Fibroblast of skin of abdomen (primary cell): ENCODE measurements around the gene PIGK.
A peak's percentile ranks its signal among the peaks of the same experiment; 100 is the strongest.
"Not testable (repeated sequence)": the region's sequence is repeated elsewhere in the genome, so short reads cannot be mapped to it uniquely, and the experiment has no call there.

ENCODE experiments used
- DNase-seq: peaks from one replicate; pipeline ENCODE4 v3.0.0-alpha.2; 2013

PIGK gene

DNA sequence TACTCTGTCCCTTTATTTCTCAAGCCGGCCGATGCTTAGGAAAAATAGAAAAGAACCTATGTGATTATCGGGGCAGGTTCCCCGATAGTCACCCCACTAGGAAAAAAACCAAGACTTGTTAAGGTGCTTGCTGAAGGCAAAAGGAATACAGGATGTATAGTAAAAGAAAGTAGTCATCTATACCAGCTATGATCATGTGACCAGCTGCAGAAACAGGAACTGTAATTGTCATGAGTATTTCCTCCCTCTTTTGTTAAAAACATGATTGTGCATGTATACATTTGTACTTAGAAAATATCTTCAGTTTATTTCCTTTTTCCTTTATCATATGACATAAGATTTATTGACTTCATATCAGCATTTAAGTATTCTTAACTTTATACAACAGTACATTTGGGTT lies 30.5 kb downstream of the PIGK start:
- DNase-seq: no peak

DNA sequence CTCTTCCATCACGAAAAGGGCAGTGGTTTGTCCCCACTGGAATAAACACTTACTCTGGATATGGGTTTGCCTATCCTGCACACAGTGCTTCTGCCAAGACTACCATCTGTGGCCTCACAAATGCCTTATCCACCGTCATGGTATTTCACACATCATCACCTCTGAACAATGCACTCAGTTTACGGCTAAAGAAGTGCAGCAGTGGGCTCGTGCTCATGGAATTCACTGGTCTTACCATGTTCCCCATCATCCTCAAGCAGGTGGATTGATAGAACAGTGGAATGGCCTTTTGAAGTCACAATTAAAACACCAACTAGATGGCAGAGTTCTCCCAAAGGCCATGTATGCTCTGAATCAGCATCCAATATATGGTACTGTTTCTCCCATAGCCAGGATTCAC lies 32.3 kb downstream of the PIGK start:
- not testable (repeated sequence) for DNase-seq

DNA sequence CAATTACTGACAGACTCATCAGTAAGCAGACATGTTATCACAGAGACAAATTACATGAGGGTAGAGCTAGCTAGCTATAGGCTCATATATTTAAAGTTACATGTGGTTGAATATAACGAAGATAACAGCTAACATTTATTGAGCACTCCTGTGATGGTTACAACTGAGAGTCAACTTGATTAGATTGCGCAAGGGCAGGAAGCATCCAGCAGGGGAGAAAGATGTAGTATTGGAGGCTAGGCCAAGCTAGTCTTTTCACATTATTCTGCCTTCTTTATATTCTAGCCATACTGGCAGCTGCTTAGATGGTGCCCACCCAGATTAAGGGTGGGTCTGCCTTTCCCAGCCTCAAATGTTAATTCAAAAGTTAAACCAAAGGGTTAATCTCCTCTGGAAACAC lies 37.1 kb downstream of the PIGK start:
- no peak for DNase-seq

- DNase-seq: no peak
Measured at GRCh38 chr1:77179632-77180031, 39.6 kb downstream of the PIGK start.

- peak; percentile 7 for DNase-seq
Measured at GRCh38 chr1:77175230-77175844, 43.9 kb downstream of the PIGK start.

DNA sequence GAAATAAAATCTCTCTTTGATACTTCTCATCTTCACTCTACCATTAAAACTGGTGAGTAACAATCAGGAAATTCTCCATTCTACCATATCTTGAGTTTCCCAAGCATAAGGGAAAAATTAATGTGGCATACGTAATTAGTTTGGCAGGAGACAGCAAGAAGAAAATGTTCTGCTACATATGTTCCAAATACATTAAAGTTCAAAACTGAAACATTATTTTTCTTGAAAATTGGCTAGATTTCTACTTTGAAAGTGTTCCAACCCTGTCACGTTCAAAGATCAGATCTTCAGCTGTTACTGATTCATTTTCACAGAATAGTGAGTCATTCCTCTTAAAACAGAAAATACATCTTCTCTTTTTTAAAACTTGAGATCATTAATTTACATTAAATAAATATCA lies 48.5 kb downstream of the PIGK start:
- peak; percentile 91 for DNase-seq

DNA sequence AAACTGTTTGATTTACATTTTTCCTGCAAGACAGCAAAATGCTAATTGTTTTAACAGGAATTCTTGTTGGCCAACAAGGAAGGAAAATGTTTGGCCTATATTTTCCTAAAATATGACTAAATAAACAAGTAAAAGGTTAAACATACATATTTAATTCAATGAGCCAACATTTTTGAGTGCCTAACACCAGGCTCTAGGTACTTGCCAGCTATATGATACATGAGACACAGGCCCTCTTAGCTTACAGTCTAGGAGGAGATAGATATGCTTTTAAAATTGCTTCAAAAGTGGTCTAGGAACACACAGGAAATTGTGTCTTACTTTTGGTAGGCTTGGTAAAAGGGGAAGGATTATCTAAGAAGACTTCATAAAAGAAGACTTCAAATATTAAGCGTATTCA lies 50.9 kb downstream of the PIGK start:
- no peak for DNase-seq

DNA sequence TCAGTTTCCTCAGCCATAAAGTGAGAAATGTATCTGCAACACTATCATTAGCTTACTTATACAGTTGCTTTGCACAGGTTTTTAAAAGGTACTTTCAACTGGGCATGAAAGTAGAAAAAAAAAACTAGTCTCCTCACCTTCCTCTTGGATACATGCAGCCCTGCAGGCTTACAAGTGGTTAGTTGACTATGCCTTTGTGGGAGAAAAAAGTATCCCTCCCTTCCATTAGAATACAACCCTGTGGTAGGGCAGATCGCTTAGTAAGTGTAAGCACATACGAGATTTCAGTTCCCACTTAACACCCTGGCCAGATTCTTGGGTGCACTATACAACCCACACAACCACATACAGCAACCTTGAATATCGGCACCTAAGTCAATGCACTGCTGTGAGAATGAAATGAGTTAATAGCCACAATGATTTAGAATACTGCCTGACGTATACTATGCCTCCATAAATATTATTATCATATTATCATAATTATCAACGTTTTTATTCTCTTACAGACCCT lies 54.7 kb downstream of the PIGK start:
- DNase-seq: no peak

- not testable (repeated sequence) for DNase-seq
Measured at GRCh38 chr1:77159706-77160105, 59.5 kb downstream of the PIGK start.

DNA sequence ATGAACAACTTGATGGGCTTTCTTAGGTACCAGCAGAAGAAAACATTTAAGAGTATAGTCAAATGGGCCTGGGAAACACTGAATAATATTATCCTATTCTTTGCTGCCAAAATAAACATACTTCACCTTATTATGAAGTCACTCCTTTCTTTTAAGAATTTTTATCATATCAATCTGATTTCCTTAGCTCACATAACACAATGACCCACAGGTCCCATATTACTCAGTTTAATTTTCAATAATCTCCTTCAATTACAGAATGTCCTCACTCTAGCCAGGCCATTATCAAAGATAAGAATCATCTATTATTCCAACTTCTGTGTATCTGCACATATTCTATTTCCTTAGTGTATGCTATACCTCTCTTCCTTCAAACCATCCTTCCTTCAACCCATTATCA lies 63.0 kb downstream of the PIGK start:
- no peak for DNase-seq

DNA sequence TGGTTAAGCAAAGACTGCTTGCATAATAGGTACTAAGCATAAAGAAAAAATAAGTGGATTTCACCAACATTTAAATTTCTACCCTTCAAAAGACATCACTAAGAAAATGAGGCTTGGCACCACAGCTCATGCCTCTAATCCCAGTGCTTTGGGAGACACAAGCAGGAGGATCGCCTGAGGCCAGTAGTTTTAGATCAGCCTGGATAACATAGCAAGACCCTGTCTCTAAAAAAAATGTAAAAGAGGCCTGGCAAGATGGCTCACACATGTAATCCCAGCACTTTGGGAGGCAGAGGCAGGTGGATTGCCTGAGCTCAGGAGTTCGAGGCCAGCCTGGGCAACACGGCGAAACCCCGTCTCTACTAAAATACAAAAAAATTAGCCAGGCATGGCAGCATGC lies 73.0 kb downstream of the PIGK start:
- no peak for DNase-seq

DNA sequence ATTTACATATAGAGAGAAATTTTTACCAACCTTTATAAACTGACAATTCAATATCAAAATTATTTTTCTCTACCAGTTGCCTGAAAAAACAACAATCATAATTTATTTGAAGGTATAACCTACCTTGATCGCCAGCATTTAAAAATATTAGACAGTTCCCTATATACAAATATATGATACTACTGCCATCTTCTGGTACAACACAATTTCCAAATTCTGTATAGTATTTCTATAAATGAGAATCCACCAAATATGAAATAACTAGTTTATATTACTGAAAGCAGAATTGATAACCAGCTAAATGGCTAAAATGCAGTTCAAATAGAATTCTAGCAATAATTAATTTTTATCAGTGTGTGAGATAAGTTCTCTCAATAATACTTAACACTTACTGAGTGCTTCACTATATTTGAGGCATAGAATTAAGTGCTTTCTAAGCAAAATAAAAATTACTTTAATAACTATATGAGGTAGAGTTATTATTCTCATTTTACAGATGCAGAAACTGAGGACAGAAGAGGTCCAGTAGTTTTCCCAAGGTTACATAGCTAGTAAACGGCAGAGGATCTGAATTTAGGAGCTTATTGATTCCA lies 75.6 kb downstream of the PIGK start:
- DNase-seq: peak; percentile 3

DNA sequence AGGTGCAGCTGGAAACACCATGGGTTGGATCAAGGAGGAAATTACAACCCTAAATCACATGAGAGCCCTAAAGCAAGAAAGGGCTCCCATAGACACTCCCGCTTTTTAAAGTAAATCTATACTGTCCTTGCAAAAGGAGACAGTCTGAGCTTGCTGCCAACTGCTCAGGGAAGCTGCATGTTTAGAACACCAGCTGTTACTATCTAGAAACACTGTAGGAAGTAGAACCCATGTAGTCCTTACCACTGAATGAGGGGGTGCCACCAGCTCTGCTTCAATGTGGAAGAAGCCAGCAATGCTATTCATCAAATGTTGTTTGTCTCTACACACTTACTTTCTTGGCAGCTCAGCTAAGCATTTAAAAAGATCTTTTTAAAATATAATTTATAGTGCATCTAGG lies 79.8 kb downstream of the PIGK start:
- DNase-seq: no peak

DNA sequence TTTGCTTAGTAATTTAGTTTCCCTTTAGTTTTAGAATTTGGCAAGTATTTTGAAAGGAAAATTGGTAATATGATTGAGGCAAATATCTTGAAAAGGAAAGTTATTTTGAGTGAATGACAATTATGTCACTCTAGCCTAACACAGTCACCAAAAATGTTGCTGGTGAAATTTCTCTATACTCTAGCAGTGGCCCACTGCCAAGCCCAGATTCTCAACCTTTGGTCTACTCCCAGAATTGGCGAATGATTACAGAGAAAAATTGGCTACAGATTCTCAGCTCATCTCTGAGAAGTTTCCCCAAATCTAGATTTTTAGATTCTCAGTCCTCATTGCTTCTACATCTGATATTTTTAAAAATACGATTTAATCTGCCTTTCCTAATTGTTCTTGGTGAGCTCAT lies 84.9 kb downstream of the PIGK start:
- peak; percentile 18 for DNase-seq

DNA sequence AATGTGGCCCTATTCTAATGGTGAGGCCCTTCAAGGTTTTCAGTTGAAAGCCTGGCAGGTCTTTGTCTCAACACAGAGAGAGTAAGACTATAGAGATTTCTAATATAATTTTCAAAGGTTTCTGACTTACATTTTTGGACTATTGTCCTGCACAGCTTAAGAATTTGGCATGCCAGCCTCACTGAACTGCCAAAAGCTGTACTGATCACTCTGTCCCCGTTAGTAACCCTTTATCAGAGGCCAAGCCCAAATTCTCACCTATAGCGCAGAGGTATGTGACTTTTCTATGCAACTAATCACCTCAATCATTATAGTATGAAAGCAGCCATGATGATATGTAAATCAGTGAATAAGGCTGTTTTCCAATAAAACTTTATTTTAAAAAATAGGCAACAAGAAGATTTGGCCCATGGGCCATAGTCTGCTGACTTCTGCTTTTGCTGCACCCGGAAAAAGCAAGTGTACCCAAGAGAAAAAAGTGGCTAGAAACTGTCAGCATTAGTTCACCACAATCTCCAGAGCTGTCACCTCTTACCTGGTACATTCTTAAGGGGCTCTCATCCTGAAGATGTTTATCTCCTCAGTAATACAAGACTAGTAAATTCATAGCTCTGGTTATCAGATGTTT lies 85.4 kb downstream of the PIGK start:
- no peak for DNase-seq

DNA sequence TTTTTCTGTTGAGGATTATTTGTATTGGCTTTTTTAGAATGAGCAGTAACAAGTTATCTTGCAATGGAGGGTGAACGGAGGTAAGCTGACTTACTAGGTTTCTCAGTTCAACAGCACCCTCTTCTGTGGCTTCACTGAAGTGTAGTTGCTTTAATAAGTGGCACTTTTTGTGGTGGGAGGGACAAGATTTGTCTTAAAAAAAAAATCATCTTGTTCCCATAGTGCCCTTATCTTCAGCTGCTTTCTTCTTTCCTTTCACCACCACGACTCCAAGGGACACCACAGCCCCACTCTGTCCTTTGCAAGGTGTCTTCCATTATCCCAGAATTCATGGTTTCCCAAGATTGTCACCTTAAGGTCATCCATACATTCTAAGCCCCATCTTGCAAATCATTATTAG lies 92.9 kb downstream of the PIGK start:
- DNase-seq: peak; percentile 68

GRCh38 chr1:77121503-77121902 lies 97.7 kb downstream of the PIGK start:
- no peak for DNase-seq

DNA sequence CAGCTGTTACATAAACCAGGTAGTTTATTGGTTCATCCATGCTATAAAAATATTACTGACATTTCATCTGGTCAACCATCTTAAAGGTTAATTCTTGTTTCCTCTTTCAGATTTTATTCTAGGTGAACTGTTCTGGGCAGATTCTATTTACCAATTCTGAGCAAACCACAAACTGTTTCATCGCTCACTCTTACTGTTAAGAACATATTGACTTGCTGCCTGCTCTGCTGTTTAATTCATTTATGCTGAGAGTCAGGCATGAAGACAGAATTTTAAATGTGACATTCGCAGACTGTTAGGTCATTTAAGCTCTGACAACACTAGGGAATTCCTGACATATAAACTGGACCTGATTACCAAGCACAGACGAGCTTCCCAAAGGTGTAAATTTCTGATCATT lies 98.3 kb downstream of the PIGK start:
- peak; percentile 9 for DNase-seq

- DNase-seq: no peak
Measured at GRCh38 chr1:77118712-77119111, 100.5 kb downstream of the PIGK start.

DNA sequence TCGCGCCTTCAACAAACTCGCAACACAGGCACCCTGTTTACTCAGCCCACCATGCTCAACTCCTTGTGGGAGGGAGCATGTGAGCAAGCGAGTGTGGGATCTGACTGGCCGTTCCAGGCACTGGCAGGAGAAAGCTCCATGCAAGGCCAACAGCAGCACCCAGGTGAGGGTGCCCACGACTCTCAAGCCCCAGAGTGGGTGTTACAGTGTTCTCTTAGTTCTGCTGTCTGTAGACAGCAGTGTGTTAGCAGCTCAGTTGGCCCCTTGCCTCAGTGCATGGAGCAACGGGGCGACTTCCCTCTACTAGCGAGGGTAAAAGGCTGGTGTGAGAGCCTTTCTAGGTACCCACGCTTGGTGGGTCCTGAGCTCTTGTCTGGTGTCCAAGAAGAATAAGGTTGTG lies 114.6 kb downstream of the PIGK start:
- DNase-seq: no peak

GRCh38 chr1:77103486-77103885 lies 115.7 kb downstream of the PIGK start:
- DNase-seq: no peak

GRCh38 chr1:77100875-77101274 lies 118.4 kb downstream of the PIGK start:
- peak; percentile 34 for DNase-seq

DNA sequence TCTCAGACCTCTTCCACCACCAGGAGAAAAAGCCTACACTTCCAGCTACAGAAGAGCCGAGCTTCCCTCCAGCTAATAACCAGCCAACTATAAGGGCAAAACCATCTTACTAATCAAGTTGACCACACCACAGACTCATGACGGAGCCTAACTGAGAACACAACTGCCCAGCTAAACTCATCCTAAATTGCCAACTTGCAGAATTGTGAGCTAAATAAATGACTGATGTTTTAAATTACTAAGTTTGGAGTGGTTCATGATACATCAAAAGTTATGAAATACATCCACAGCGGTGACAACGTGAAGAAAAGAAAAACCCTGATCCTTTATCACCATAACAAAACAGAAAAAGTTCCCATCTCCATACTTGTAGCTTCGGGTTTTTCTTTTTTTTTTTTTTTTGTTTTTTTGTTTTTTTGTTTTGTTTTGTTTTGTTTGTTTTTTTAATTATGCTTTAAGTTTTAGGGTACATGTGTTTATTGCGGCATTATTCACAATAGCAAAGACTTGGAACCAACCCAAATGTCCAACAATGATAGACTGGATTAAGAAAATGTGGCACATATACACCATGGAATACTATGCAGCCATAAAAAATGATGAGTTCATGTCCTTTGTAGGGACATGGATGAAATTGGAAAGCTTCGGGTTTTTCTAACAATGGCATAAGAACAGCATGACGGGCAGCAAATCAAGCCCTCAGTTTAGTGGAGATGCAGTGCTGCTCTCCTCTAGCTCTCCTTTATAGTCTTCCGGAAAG lies 122.6 kb downstream of the PIGK start:
- DNase-seq: no peak

GRCh38 chr1:77095236-77095635 lies 124.0 kb downstream of the PIGK start:
- DNase-seq: no peak
